Liver (tissue), 9 donors: Measurements from ENCODE around the gene CST7. TPM values are rescaled to one million over a fixed set of nuclear protein-coding genes. Genes with fewer than 3 reads are reported as not detected.

Experiments
- DNase-seq: peaks from one replicate; pipeline ENCODE4 v3.0.0-alpha.2; 2017; ENCODE audit warnings: low spot score
- H3K27ac ChIP-seq, 2 donors: one replicate each; pipeline ENCODE4 v1.7.0; 2013; ENCODE audit warnings: inconsistent platforms in 2 of 2, low read length in 2 of 2, control low read depth in 1 of 2, low read depth in 1 of 2, mild to moderate bottlenecking in 1 of 2
- H3K27me3 ChIP-seq, 4 donors: one replicate each; pipeline versions ENCODE4 v1.6.1 to v1.7.0; 2013; ENCODE audit warnings: low read length in 3 of 4, inconsistent platforms in 1 of 4, mild to moderate bottlenecking in 1 of 4, moderate library complexity in 1 of 4; ENCODE audit not compliant: control insufficient read depth in 4 of 4, insufficient read depth in 4 of 4
- H3K36me3 ChIP-seq, 4 donors: one replicate each; pipeline versions ENCODE4 v1.6.1 to v1.7.0; 2013; ENCODE audit warnings: low read length in 3 of 4, mild to moderate bottlenecking in 3 of 4, low read depth in 1 of 4, moderate library complexity in 1 of 4; ENCODE audit not compliant: control insufficient read depth in 4 of 4, insufficient read depth in 3 of 4
- H3K4me1 ChIP-seq, 4 donors: one replicate each; pipeline versions ENCODE4 v1.6.1 to v1.7.0; 2013; ENCODE audit warnings: low read length in 3 of 4, mild to moderate bottlenecking in 3 of 4, moderate library complexity in 1 of 4; ENCODE audit not compliant: control insufficient read depth in 4 of 4, insufficient read depth in 4 of 4
- H3K4me3 ChIP-seq, 3 donors: one replicate each; pipeline versions ENCODE4 v1.6.1 to v1.7.0; 2013; ENCODE audit warnings: low read length in 3 of 3, control low read depth in 1 of 3, low read depth in 1 of 3, mild to moderate bottlenecking in 1 of 3
- H3K9ac ChIP-seq, 2 donors: one replicate each; pipeline ENCODE4 v1.7.0; 2013; ENCODE audit warnings: low read length in 2 of 2, mild to moderate bottlenecking in 2 of 2, moderate library complexity in 2 of 2, control low read depth in 1 of 2, low read depth in 1 of 2
- H3K9me3 ChIP-seq, 4 donors: one replicate each; pipeline versions ENCODE4 v1.6.1 to v1.7.0; 2013; ENCODE audit warnings: low read length in 3 of 4; ENCODE audit not compliant: control insufficient read depth in 4 of 4
- ATF3 ChIP-seq: IDR thresholded peaks from 2 replicates; pipeline ENCODE4 v1.6.1; 2016; ENCODE audit warnings: antibody characterized with exemption
- EGR1 ChIP-seq, 2 donors: IDR thresholded peaks; 2 replicates each; pipeline ENCODE4 v1.6.1; 2016 to 2018; ENCODE audit warnings: antibody characterized with exemption in 2 of 2, low read depth in 2 of 2
- FOXA1 ChIP-seq: IDR thresholded peaks from 2 replicates; pipeline ENCODE4 v1.6.1; 2016; ENCODE audit warnings: antibody characterized with exemption
- FOXA2 ChIP-seq: IDR thresholded peaks from 2 replicates; pipeline ENCODE4 v1.6.1; 2016; ENCODE audit warnings: antibody characterized with exemption
- GABPA ChIP-seq, 2 donors: IDR thresholded peaks in 1 of 2; conservative IDR thresholded peaks in 1 of 2; 2 replicates each; pipeline ENCODE4 v1.6.1; 2016; ENCODE audit warnings: antibody characterized with exemption in 2 of 2, mild to moderate bottlenecking in 1 of 2, moderate library complexity in 1 of 2
- HNF4A ChIP-seq, 2 donors: conservative IDR thresholded peaks; 2 replicates each; pipeline ENCODE4 v1.6.1; 2016; ENCODE audit warnings: antibody characterized with exemption in 2 of 2, mild to moderate bottlenecking in 2 of 2
- HNF4G ChIP-seq: IDR thresholded peaks from 2 replicates; pipeline ENCODE4 v1.6.1; 2016; ENCODE audit warnings: antibody characterized with exemption
- JUND ChIP-seq, 2 donors: IDR thresholded peaks; 2 replicates each; pipeline ENCODE4 v1.6.1; 2016; ENCODE audit warnings: antibody characterized with exemption in 2 of 2
- MAX ChIP-seq: IDR thresholded peaks from 2 replicates; pipeline ENCODE4 v1.6.1; 2016; ENCODE audit warnings: antibody characterized with exemption
- NR2F2 ChIP-seq: IDR thresholded peaks from 2 replicates; pipeline ENCODE4 v1.6.1; 2016; ENCODE audit warnings: antibody characterized with exemption
- RAD21 ChIP-seq, 2 donors: IDR thresholded peaks; 2 replicates each; pipeline ENCODE4 v1.6.1; 2016; ENCODE audit warnings: antibody characterized with exemption in 2 of 2, mild to moderate bottlenecking in 2 of 2
- REST ChIP-seq: IDR thresholded peaks from 2 replicates; pipeline ENCODE4 v1.6.1; 2016; ENCODE audit warnings: antibody characterized with exemption, mild to moderate bottlenecking
- RXRA ChIP-seq, 2 donors: IDR thresholded peaks; 2 replicates each; pipeline ENCODE4 v1.6.1; 2017 to 2018; ENCODE audit warnings: antibody characterized with exemption in 2 of 2, mild to moderate bottlenecking in 1 of 2
- SP1 ChIP-seq: IDR thresholded peaks from 2 replicates; pipeline ENCODE4 v1.6.1; 2018; ENCODE audit warnings: antibody characterized with exemption, mild to moderate bottlenecking
- TAF1 ChIP-seq: conservative IDR thresholded peaks from 2 replicates; pipeline ENCODE4 v1.6.1; 2016; ENCODE audit warnings: antibody characterized with exemption, mild to moderate bottlenecking
- YY1 ChIP-seq: IDR thresholded peaks from 2 replicates; pipeline ENCODE4 v1.6.1; 2016; ENCODE audit warnings: antibody characterized with exemption, mild to moderate bottlenecking
- WGBS: extraction: QIAGEN DNeasy Blood & Tissue Kit; methylation state at CpG from one replicate; pipeline ENCODE4 v1.1.7; 2013; 5-methylcytosine and 5-hydroxymethylcytosine counted together
- polyA plus RNA-seq, 2 donors: library from polyadenylated mRNA; stranded (reverse) in 1 of 2; unstranded in 1 of 2; fragments of 200-250 nt in 1 of 2; fragments of >200 nt in 1 of 2; fragmentation: Nextera tagmentation in 1 of 2; extraction: Ambion mirVana in 1 of 2; gene quantifications; one replicate each; pipeline versions ENCODE4 v1.2.1 to v1.2.3, GENCODE V29; 2013 to 2015
- total RNA-seq, 2 donors: library from RNA; depleted of rRNA; stranded (reverse); fragments of >200 nt; gene quantifications; one replicate each; pipeline ENCODE4 v1.2.3, GENCODE V29; 2014
- donor health status: healthy.
- donor health status: healthy.
- donor health status: healthy.
- donor health status: healthy.
- donor health status: healthy.

Gene CST7
- total and polyA plus RNA-seq, 4 donors: 1.5 to 15.1 (median 2.7) TPM

GRCh38 chr20:24960302-24960801 is 11.3 kb downstream of the CST7 start:
- Histone ChIP-seq H3K27ac (peak overlapping the region in 1 of 2 donors; percentile 47), H3K4me3 (no peak overlapping the region), H3K36me3 (peaks cover 32 to 83% (median 75%) of the 10 kb centered on the region in 4 donors), H3K4me1 (peaks cover 0 to 2% (median 0%) of the 10 kb centered on the region in 4 donors), H3K27me3 (no peaks in the 10 kb centered on the region), H3K9me3 (no peaks in the 10 kb centered on the region), H3K9ac (no peak overlapping the region)
- TF ChIP-seq SP1: no peak
- TF ChIP-seq FOXA2: no peak
- TF ChIP-seq GABPA (IDR thresholded peaks at IDR 0.05 in 1 of 2, conservative IDR thresholded peaks at IDR 0.05 in 1 of 2): no peak
- no peak for TF ChIP-seq RXRA (IDR thresholded peaks at IDR 0.05)
- TF ChIP-seq MAX: no peak
- no peak for TF ChIP-seq HNF4G
- TF ChIP-seq FOXA1: no peak
- TF ChIP-seq RAD21 (IDR thresholded peaks at IDR 0.05): no peak
- TF ChIP-seq EGR1 (IDR thresholded peaks at IDR 0.05; ENCODE audit: low read depth in 2 of 2): no peak
- no peak for TF ChIP-seq NR2F2
- no peak for TF ChIP-seq REST
- TF ChIP-seq ATF3: no peak
- TF ChIP-seq JUND (IDR thresholded peaks at IDR 0.05): no peak
- TF ChIP-seq HNF4A (conservative IDR thresholded peaks at IDR 0.05): no peak
- peak; percentile 17 for DNase-seq
- 95% methylated on average over 10 of the region's 10 CpGs for WGBS

GRCh38 chr20:24960861-24961260 is 11.8 kb downstream of the CST7 start:
- 83% methylated on average over 2 of the region's 2 CpGs for WGBS
- DNase-seq: no peak
- Histone ChIP-seq H3K4me3 (no peak overlapping the region), H3K9me3 (no peaks in the 10 kb centered on the region), H3K27me3 (no peaks in the 10 kb centered on the region), H3K27ac (peak overlapping the region in 1 of 2 donors; percentile 47), H3K36me3 (peaks cover 32 to 88% (median 79%) of the 10 kb centered on the region in 4 donors), H3K9ac (no peak overlapping the region), H3K4me1 (peaks cover 0 to 2% (median 0%) of the 10 kb centered on the region in 4 donors)
- TF ChIP-seq FOXA1: no peak
- TF ChIP-seq SP1: no peak
- TF ChIP-seq HNF4G: no peak
- no peak for TF ChIP-seq TAF1
- no peak for TF ChIP-seq EGR1 (IDR thresholded peaks at IDR 0.05; ENCODE audit: low read depth in 2 of 2)
- no peak for TF ChIP-seq MAX
- no peak for TF ChIP-seq FOXA2
- TF ChIP-seq JUND (IDR thresholded peaks at IDR 0.05): no peak
- TF ChIP-seq RXRA (IDR thresholded peaks at IDR 0.05): no peak
- TF ChIP-seq YY1: no peak
- no peak for TF ChIP-seq REST
